ENCODE results near the gene MED13.

DNA sequence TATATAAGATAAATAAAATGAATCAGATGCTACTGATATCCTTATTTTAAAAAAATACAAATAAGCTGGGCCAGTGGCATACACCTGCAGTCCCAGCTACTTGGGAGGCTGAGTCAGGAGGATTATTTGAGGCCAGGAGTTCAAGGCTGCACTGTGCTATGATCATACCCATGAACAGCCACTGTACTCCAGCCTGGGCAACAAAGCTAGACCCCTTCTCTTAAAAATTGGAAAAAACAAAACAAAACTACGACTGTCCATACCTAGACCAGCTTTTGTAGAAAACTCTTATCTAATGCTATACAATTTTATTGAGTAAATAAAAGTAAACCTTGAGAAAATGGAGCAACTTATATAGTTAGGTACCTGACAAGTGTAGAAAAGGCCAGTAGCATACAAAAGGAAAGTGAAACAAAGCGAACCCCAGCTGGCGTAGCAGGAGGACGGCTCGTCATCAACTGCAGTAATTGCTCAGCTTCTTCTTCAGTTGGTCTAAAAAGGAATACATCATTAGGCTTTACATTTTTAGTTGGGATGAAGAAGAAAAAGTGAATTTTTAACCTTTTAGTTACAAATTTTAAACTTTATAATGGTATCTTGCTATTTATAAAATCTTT, 160.9 kb downstream of the MED13 start:
- TF ChIP-seq POLR2AphosphoS5 (IDR thresholded peaks at IDR 0.05; ENCODE audit: borderline replicate concordance, low read depth, low read length) (no peak), EZH2 (IDR thresholded peaks at IDR 0.05) (no peak)
